ENCODE results near the gene EYA4.
"Not testable (repeated sequence)": the region's sequence is repeated elsewhere in the genome, so short reads cannot be mapped to it uniquely, and the experiment has no call there.

The EYA4 gene

GRCh38 chr6:133512410-133513016 is 271.4 kb downstream of the EYA4 start:
- DNase-seq (ENCODE audit: low spot score) (peak; percentile 41), FAIRE-seq (no peak)

- DNase-seq (ENCODE audit: low spot score), result no peak
- no peak for FAIRE-seq
These were observed 282.7 kb downstream of the EYA4 start for GRCh38 chr6:133523816-133524215.

GRCh38 chr6:133526436-133526835 is 285.3 kb downstream of the EYA4 start:
- no peak for FAIRE-seq
- DNase-seq (ENCODE audit: low spot score), result no peak

- FAIRE-seq, result no peak
- DNase-seq (ENCODE audit: low spot score), result no peak
These were observed 287.4 kb downstream of the EYA4 start for GRCh38 chr6:133528566-133528965.

- no peak for FAIRE-seq
- no peak for DNase-seq (ENCODE audit: low spot score)
These were observed 291.8 kb downstream of the EYA4 start for GRCh38 chr6:133532908-133533307.

GRCh38 chr6:133539502-133540259 is 298.5 kb downstream of the EYA4 start:
- no peak for FAIRE-seq

GRCh38 chr6:133540361-133540760 is 299.2 kb downstream of the EYA4 start:
- no peak for DNase-seq (ENCODE audit: low spot score)
- FAIRE-seq, result no peak

More at GRCh38 chr6:133539502-133540259, 298.5 kb downstream of the EYA4 start:
- DNase-seq (ENCODE audit: low spot score), result no peak

- no peak for FAIRE-seq
These were observed 299.9 kb downstream of the EYA4 start for GRCh38 chr6:133541040-133541439.

GRCh38 chr6:133542056-133542821 is 301.1 kb downstream of the EYA4 start:
- FAIRE-seq, result peak; percentile 17
- DNase-seq (ENCODE audit: low spot score), result peak; percentile 30

More at GRCh38 chr6:133541040-133541439, 299.9 kb downstream of the EYA4 start:
- no peak for DNase-seq (ENCODE audit: low spot score)

GRCh38 chr6:133544419-133544818 is 303.3 kb downstream of the EYA4 start:
- DNase-seq (ENCODE audit: low spot score), result no peak
- no peak for FAIRE-seq

GRCh38 chr6:133546098-133546497 is 304.9 kb downstream of the EYA4 start:
- no peak for DNase-seq (ENCODE audit: low spot score)
- no peak for FAIRE-seq

GRCh38 chr6:133547136-133547535 is 306.0 kb downstream of the EYA4 start:
- no peak for FAIRE-seq
- DNase-seq (ENCODE audit: low spot score), result no peak

- no peak for DNase-seq (ENCODE audit: low spot score)
These were observed 307.4 kb downstream of the EYA4 start for GRCh38 chr6:133548423-133549159.

GRCh38 chr6:133549371-133549801 is 308.2 kb downstream of the EYA4 start:
- DNase-seq (ENCODE audit: low spot score), result no peak

More at GRCh38 chr6:133548423-133549159, 307.4 kb downstream of the EYA4 start:
- no peak for FAIRE-seq

GRCh38 chr6:133550026-133550425 is 308.9 kb downstream of the EYA4 start:
- no peak for DNase-seq (ENCODE audit: low spot score)
- no peak for FAIRE-seq

More at GRCh38 chr6:133549371-133549801, 308.2 kb downstream of the EYA4 start:
- no peak for FAIRE-seq

- DNase-seq (ENCODE audit: low spot score) (no peak), FAIRE-seq (no peak)
These were observed 310.3 kb downstream of the EYA4 start for GRCh38 chr6:133551436-133551835.

GRCh38 chr6:133551847-133552341 is 310.7 kb downstream of the EYA4 start:
- peak; percentile 62 for DNase-seq (ENCODE audit: low spot score)
- FAIRE-seq, result no peak

- peak; percentile 43 for DNase-seq (ENCODE audit: low spot score)
- no peak for FAIRE-seq
These were observed 312.5 kb downstream of the EYA4 start for GRCh38 chr6:133553652-133554051.

- FAIRE-seq, result not testable (repeated sequence)
These were observed 313.0 kb downstream of the EYA4 start for GRCh38 chr6:133554121-133554520.

GRCh38 chr6:133555685-133556084 is 314.5 kb downstream of the EYA4 start:
- DNase-seq (ENCODE audit: low spot score) (no peak), FAIRE-seq (no peak)

More at GRCh38 chr6:133554121-133554520, 313.0 kb downstream of the EYA4 start:
- not testable (repeated sequence) for DNase-seq (ENCODE audit: low spot score)

GRCh38 chr6:133559926-133560325 is 318.8 kb downstream of the EYA4 start:
- DNase-seq (ENCODE audit: low spot score) (no peak), FAIRE-seq (no peak)

All from urothelium cell line (cell line).